HL-60 (cell line): ENCODE results near the gene QRFP.

Source experiments
- DNase-seq, 2 experiments: peaks; one replicate each; pipeline ENCODE4 v3.0.0-alpha.2; 2010 to 2020; ENCODE audit warnings: low read depth in 1 of 2, low spot score in 1 of 2
- H3K27ac ChIP-seq: fragments of 250-450 bp; sonication (Bioruptor Pico); replicated peaks from 2 replicates; pipeline ENCODE4 v1.5.1; 2020; ENCODE audit warnings: mild to moderate bottlenecking, moderate library complexity
- H3K27me3 ChIP-seq: fragments of 250-450 bp; sonication (Bioruptor Pico); 2 replicates; pipeline ENCODE4 v1.5.1; 2021; ENCODE audit warnings: mild to moderate bottlenecking, moderate library complexity; ENCODE audit not compliant: insufficient read depth, poor library complexity, severe bottlenecking
- H3K4me3 ChIP-seq: replicated peaks from 2 replicates; pipeline ENCODE4 v1.5.1; 2011; ENCODE audit warnings: mild to moderate bottlenecking, control low read depth, low read length; ENCODE audit not compliant: insufficient read depth
- GABPA ChIP-seq: IDR thresholded peaks from 2 replicates; pipeline ENCODE4 v1.6.1; 2012; ENCODE audit warnings: low read depth
- POLR2AphosphoS5 ChIP-seq: IDR thresholded peaks from 2 replicates; pipeline ENCODE4 v1.6.1; 2012; ENCODE audit warnings: low read depth
- SPI1 ChIP-seq: IDR thresholded peaks from 2 replicates; pipeline ENCODE4 v1.6.1; 2012; ENCODE audit warnings: low read depth, mild to moderate bottlenecking, borderline replicate concordance
- TF ChIP-seq, protein P1 (sequence below): IDR thresholded peaks from 2 replicates; pipeline ENCODE4 v1.6.1; 2012; ENCODE audit warnings: low read depth; ENCODE audit not compliant: insufficient replicate concordance
- TF ChIP-seq, protein P2 (sequence below): IDR thresholded peaks from one replicate; pipeline ENCODE4 v1.5.1; 2011; ENCODE audit warnings: low read length, control low read depth, inconsistent platforms; ENCODE audit not compliant: insufficient read depth

Gene QRFP

DNA sequence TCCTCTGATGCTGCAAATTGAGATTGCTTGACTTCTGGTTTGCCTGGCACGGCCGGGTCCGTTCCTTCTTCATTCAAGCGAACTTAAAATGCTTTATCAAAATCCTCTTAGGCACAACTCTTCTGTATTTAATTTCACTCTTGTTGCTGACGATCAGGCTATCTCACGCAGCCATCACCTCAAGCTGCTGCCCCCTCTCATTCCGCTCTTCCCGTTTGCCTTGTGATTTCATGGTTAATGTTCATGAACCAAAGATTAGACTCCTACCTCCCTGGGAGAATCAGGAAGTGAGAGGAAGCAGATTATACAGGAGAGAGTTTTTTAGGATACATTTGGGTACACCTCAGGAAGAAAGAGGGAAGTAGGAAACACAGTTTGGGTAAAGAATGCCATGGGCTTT, 22.6 kb downstream of the QRFP start:
- DNase-seq, result no peak
- TF ChIP-seq, protein P1, sequence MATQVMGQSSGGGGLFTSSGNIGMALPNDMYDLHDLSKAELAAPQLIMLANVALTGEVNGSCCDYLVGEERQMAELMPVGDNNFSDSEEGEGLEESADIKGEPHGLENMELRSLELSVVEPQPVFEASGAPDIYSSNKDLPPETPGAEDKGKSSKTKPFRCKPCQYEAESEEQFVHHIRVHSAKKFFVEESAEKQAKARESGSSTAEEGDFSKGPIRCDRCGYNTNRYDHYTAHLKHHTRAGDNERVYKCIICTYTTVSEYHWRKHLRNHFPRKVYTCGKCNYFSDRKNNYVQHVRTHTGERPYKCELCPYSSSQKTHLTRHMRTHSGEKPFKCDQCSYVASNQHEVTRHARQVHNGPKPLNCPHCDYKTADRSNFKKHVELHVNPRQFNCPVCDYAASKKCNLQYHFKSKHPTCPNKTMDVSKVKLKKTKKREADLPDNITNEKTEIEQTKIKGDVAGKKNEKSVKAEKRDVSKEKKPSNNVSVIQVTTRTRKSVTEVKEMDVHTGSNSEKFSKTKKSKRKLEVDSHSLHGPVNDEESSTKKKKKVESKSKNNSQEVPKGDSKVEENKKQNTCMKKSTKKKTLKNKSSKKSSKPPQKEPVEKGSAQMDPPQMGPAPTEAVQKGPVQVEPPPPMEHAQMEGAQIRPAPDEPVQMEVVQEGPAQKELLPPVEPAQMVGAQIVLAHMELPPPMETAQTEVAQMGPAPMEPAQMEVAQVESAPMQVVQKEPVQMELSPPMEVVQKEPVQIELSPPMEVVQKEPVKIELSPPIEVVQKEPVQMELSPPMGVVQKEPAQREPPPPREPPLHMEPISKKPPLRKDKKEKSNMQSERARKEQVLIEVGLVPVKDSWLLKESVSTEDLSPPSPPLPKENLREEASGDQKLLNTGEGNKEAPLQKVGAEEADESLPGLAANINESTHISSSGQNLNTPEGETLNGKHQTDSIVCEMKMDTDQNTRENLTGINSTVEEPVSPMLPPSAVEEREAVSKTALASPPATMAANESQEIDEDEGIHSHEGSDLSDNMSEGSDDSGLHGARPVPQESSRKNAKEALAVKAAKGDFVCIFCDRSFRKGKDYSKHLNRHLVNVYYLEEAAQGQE, result no peak
- TF ChIP-seq POLR2AphosphoS5 (no peak), GABPA (no peak), SPI1 (no peak)
- TF ChIP-seq, protein P2, sequence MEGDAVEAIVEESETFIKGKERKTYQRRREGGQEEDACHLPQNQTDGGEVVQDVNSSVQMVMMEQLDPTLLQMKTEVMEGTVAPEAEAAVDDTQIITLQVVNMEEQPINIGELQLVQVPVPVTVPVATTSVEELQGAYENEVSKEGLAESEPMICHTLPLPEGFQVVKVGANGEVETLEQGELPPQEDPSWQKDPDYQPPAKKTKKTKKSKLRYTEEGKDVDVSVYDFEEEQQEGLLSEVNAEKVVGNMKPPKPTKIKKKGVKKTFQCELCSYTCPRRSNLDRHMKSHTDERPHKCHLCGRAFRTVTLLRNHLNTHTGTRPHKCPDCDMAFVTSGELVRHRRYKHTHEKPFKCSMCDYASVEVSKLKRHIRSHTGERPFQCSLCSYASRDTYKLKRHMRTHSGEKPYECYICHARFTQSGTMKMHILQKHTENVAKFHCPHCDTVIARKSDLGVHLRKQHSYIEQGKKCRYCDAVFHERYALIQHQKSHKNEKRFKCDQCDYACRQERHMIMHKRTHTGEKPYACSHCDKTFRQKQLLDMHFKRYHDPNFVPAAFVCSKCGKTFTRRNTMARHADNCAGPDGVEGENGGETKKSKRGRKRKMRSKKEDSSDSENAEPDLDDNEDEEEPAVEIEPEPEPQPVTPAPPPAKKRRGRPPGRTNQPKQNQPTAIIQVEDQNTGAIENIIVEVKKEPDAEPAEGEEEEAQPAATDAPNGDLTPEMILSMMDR, result no peak
- Histone ChIP-seq H3K27ac (no peak overlapping the region), H3K27me3 (no peaks in the 10 kb centered on the region), H3K4me3 (no peak overlapping the region)

DNA sequence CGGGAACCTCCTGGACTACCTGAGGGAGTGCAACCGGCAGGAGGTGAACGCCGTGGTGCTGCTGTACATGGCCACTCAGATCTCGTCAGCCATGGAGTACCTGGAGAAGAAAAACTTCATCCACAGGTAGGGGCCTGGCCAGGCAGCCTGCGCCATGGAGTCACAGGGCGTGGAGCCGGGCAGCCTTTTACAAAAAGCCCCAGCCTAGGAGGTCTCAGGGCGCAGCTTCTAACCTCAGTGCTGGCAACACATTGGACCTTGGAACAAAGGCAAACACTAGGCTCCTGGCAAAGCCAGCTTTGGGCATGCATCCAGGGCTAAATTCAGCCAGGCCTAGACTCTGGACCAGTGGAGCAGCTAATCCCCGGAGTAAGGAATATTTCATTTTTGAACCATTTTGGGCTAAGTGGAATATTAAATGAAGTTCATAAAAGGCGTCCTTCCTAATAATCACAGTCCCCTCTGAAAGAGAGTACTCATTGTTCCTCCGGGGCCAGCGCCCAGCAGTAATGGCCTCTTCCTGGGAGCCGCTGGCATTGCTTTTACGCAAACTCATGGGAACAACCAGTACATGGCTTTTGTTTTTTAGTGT, 23.6 kb downstream of the QRFP start:
- no peak overlapping the region for H3K27ac ChIP-seq
- no peaks in the 10 kb centered on the region for H3K27me3 ChIP-seq
- TF ChIP-seq, protein P2, result no peak
- TF ChIP-seq SPI1 (no peak), POLR2AphosphoS5 (no peak), GABPA (no peak)
- TF ChIP-seq, protein P1, result no peak
- no peak for DNase-seq
- no peak overlapping the region for H3K4me3 ChIP-seq

DNA sequence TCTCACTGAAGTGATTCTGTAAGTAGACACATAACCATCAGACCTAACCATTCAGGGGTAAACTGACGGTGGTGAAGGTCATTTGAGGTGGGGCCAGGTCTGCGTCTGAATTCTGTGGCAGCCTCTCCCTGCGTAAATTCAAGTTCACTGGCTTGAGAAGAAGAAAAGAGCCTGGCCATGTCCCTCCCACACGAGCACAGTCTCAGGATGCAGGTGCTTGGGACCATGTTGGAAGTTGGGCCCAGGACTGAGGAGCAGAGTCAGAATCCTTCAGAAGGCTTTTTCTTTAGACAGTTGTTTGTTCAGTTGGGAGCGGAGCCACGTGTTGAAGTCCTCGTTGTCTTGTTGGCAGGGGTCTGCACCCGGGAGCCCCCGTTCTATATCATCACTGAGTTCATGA, 24.1 kb downstream of the QRFP start:
- Histone ChIP-seq H3K4me3 (no peak overlapping the region), H3K27me3 (no peaks in the 10 kb centered on the region), H3K27ac (no peak overlapping the region)
- TF ChIP-seq, protein P1, result no peak
- TF ChIP-seq SPI1, result no peak
- TF ChIP-seq GABPA, result no peak
- TF ChIP-seq, protein P2, result no peak
- TF ChIP-seq POLR2AphosphoS5, result no peak
- no peak for DNase-seq
